H1 (cell line): Measurements from ENCODE around the gene SERINC5. TPM values are rescaled to one million over a fixed set of nuclear protein-coding genes. Genes with fewer than 3 reads are reported as not detected.

Source experiments
- CTCF ChIA-PET: fragments of 300-600 bp; sonication (Branson Sonifier 250); formaldehyde crosslinking; loops from one replicate; lab custom pipeline; 2021; ENCODE audit not compliant: partially characterized antibody; lab: Charles Lee
- POLR2A ChIA-PET: fragments of 300-600 bp; sonication (Branson Sonifier 250); formaldehyde crosslinking; loops from one replicate; lab custom pipeline; 2021; ENCODE audit warnings: inconsistent platforms; ENCODE audit not compliant: partially characterized antibody; lab: Charles Lee
- DNase-seq, 2 experiments: peaks; one replicate each; pipeline versions ENCODE4 v3.0.0 to v3.0.0-alpha.2; 2010 to 2022; ENCODE audit warnings: low spot score in 2 of 2, low read depth in 1 of 2, mixed read lengths in 1 of 2
- FAIRE-seq: peaks from 2 replicates; lab custom pipeline; 2011; peaks lifted over from hg19 to GRCh38; lab: Jason Lieb, UNC
- H2AFZ ChIP-seq: 2 replicates; pipeline ENCODE4 v1.8.1; 2012; ENCODE audit warnings: low read length, inconsistent platforms
- H2AK5ac ChIP-seq: 2 replicates; pipeline ENCODE4 v1.6.1; 2013; ENCODE audit warnings: low read depth, low read length
- H2BK120ac ChIP-seq: replicated peaks from 2 replicates; pipeline ENCODE3; 2013; ENCODE audit warnings: low read depth, low read length, inconsistent platforms
- H2BK12ac ChIP-seq: 2 replicates; pipeline ENCODE4 v1.6.1; 2013; ENCODE audit warnings: low read depth, low read length
- H2BK15ac ChIP-seq: 2 replicates; pipeline ENCODE4 v1.6.1; 2013; ENCODE audit warnings: low read length
- H2BK20ac ChIP-seq: 2 replicates; pipeline ENCODE4 v1.6.1; 2013; ENCODE audit warnings: low read length
- H2BK5ac ChIP-seq: 2 replicates; pipeline ENCODE4 v1.6.1; 2013; ENCODE audit warnings: low read depth, low read length
- H3K14ac ChIP-seq: 2 replicates; pipeline ENCODE4 v1.6.1; 2013; ENCODE audit warnings: inconsistent platforms; ENCODE audit not compliant: insufficient read length
- H3K18ac ChIP-seq: 2 replicates; pipeline ENCODE4 v1.6.1; 2013; ENCODE audit warnings: low read length; ENCODE audit errors: extremely low read depth
- H3K23ac ChIP-seq: 2 replicates; pipeline ENCODE4 v1.6.1; 2013; ENCODE audit warnings: inconsistent platforms; ENCODE audit not compliant: insufficient read length
- H3K23me2 ChIP-seq: 2 replicates; pipeline ENCODE4 v1.6.1; 2013; ENCODE audit warnings: low read depth, low read length
- H3K27ac ChIP-seq: 2 replicates; pipeline ENCODE4 v1.6.1; 2011; ENCODE audit warnings: low read depth, low read length, inconsistent platforms
- H3K27me3 ChIP-seq, 4 experiments: replicated peaks in 1 of 4; 1 replicate in 1 of 4; 2 replicates in 3 of 4; pipeline versions ENCODE4 v1.6.1 to v1.8.1; 2011 to 2013; ENCODE audit warnings: low read length in 3 of 4, mild to moderate bottlenecking in 3 of 4, inconsistent platforms in 2 of 4, mixed read lengths in 2 of 4, moderate library complexity in 1 of 4; ENCODE audit not compliant: control insufficient read depth in 3 of 4, insufficient read depth in 3 of 4; ENCODE audit errors: extremely low read depth in 1 of 4
- H3K36me3 ChIP-seq, 4 experiments: 2 replicates each; pipeline versions ENCODE4 v1.6.1 to v1.8.1; 2011 to 2013; ENCODE audit warnings: mild to moderate bottlenecking in 4 of 4, low read length in 3 of 4, moderate library complexity in 2 of 4, control low read depth in 1 of 4, inconsistent platforms in 1 of 4; ENCODE audit not compliant: insufficient read depth in 4 of 4, control insufficient read depth in 2 of 4
- H3K4ac ChIP-seq: replicated peaks from 2 replicates; pipeline ENCODE3; 2013; ENCODE audit warnings: low read length, low read depth, mixed read lengths, inconsistent platforms; ENCODE audit not compliant: insufficient read length
- H3K4me1 ChIP-seq, 4 experiments: replicated peaks in 1 of 4; 1 replicate in 1 of 4; 2 replicates in 3 of 4; pipeline versions ENCODE4 v1.6.1 to v1.8.1; 2011 to 2013; ENCODE audit warnings: low read length in 3 of 4, inconsistent platforms in 2 of 4, mixed read lengths in 1 of 4; ENCODE audit not compliant: insufficient read depth in 4 of 4, control insufficient read depth in 3 of 4
- H3K4me2 ChIP-seq, 2 experiments: 2 replicates each; pipeline versions ENCODE4 v1.6.1 to v1.8.1; 2011 to 2013; ENCODE audit warnings: low read depth in 2 of 2, low read length in 2 of 2, control low read depth in 1 of 2, inconsistent platforms in 1 of 2, mild to moderate bottlenecking in 1 of 2; ENCODE audit not compliant: insufficient read depth in 1 of 2
- H3K4me3 ChIP-seq, 4 experiments: fragments of 200-600, 300-600 bp in 1 of 4; sonication (generic), shearing (Covaris generic), sonication (Bioruptor Twin) in 1 of 4; 2 replicates each; pipeline versions ENCODE4 v1.5.1 to v1.8.1; 2011 to 2016; ENCODE audit warnings: low read length in 4 of 4, low read depth in 3 of 4, control low read depth in 2 of 4, inconsistent platforms in 2 of 4, mild to moderate bottlenecking in 2 of 4, mixed read lengths in 1 of 4, moderate library complexity in 1 of 4; ENCODE audit not compliant: insufficient read depth in 2 of 4; ENCODE audit errors: extremely low read depth in 1 of 4
- H3K56ac ChIP-seq: replicated peaks from 2 replicates; pipeline ENCODE3; 2013; ENCODE audit warnings: low read depth, mild to moderate bottlenecking, mixed read lengths, low read length, inconsistent platforms; ENCODE audit not compliant: insufficient read length
- H3K79me1 ChIP-seq: 2 replicates; pipeline ENCODE4 v1.6.1; 2013; ENCODE audit warnings: low read depth, low read length, control low read depth
- H3K79me2 ChIP-seq, 2 experiments: 2 replicates each; pipeline versions ENCODE4 v1.6.1 to v1.8.1; 2012 to 2013; ENCODE audit warnings: low read length in 2 of 2, mild to moderate bottlenecking in 2 of 2, inconsistent platforms in 1 of 2; ENCODE audit not compliant: insufficient read depth in 2 of 2, control insufficient read depth in 1 of 2
- H3K9ac ChIP-seq, 4 experiments: replicated peaks in 1 of 4; 1 replicate in 1 of 4; 2 replicates in 3 of 4; pipeline versions ENCODE4 v1.6.1 to v1.8.1; 2011 to 2013; ENCODE audit warnings: low read depth in 3 of 4, low read length in 3 of 4, control low read depth in 2 of 4, mild to moderate bottlenecking in 2 of 4, moderate library complexity in 2 of 4, inconsistent platforms in 1 of 4; ENCODE audit errors: extremely low read depth in 1 of 4
- H3K9me3 ChIP-seq, 2 experiments: 2 replicates each; pipeline versions ENCODE4 v1.6.1 to v1.8.1; 2012 to 2013; ENCODE audit warnings: mild to moderate bottlenecking in 2 of 2, moderate library complexity in 2 of 2, control low read depth in 1 of 2, inconsistent platforms in 1 of 2, low read depth in 1 of 2, low read length in 1 of 2, mixed read lengths in 1 of 2; ENCODE audit not compliant: insufficient read depth in 2 of 2
- H4K20me1 ChIP-seq, 2 experiments: replicated peaks in 1 of 2; 2 replicates each; pipeline versions ENCODE3 to v1.8.1; 2011 to 2013; ENCODE audit warnings: inconsistent platforms in 2 of 2, low read length in 2 of 2, mild to moderate bottlenecking in 1 of 2; ENCODE audit not compliant: insufficient read depth in 2 of 2, control insufficient read depth in 1 of 2
- H4K5ac ChIP-seq: 2 replicates; pipeline ENCODE4 v1.6.1; 2013; ENCODE audit warnings: low read length, low read depth, mixed read lengths, inconsistent platforms; ENCODE audit not compliant: insufficient read length
- H4K8ac ChIP-seq: 2 replicates; pipeline ENCODE4 v1.8.0; 2013; ENCODE audit warnings: mild to moderate bottlenecking, moderate library complexity, low read length, inconsistent platforms; ENCODE audit not compliant: insufficient read depth; ENCODE audit errors: extremely low read depth
- H4K91ac ChIP-seq: replicated peaks from 2 replicates; pipeline ENCODE3; 2013; ENCODE audit warnings: low read length, mixed read lengths, inconsistent platforms; ENCODE audit not compliant: insufficient read length
- ASH2L ChIP-seq: fragments of 200-600, 300-600 bp; sonication (generic); IDR thresholded peaks from one replicate; pipeline ENCODE4 v1.7.1; 2017; ENCODE audit warnings: low read length
- CTCF ChIP-seq, 3 experiments: IDR thresholded peaks; 1 replicate in 2 of 3; 2 replicates in 1 of 3; pipeline versions ENCODE4 v1.5.1 to v1.6.1; 2011; ENCODE audit warnings: low read length in 3 of 3, mild to moderate bottlenecking in 3 of 3, inconsistent platforms in 2 of 3, low read depth in 1 of 3, moderate library complexity in 1 of 3; ENCODE audit not compliant: insufficient read depth in 1 of 3; ENCODE audit errors: control extremely low read depth in 1 of 3
- KDM1A ChIP-seq: fragments of 200-600, 300-600 bp; sonication (generic); IDR thresholded peaks from 2 replicates; pipeline ENCODE4 v1.7.1; 2016; ENCODE audit warnings: mild to moderate bottlenecking, low read length, borderline replicate concordance
- SP1 ChIP-seq: IDR thresholded peaks from 2 replicates; pipeline ENCODE4 v1.6.1; 2011; ENCODE audit warnings: low read depth, low read length
- WGBS, 2 experiments: shearing (Covaris generic) in 1 of 2; methylation state at CpG; one replicate each; pipeline versions ENCODE4 v1.1.6 to v1.1.7; 2013 to 2015; ENCODE audit warnings: low lambda C conversion rate in 2 of 2, mixed read lengths in 2 of 2, inconsistent platforms in 1 of 2, low coverage in 1 of 2, missing lambda C conversion rate in 1 of 2; ENCODE audit not compliant: insufficient replicate concordance in 2 of 2, insufficient coverage in 1 of 2, insufficient read length in 1 of 2; ENCODE audit errors: extremely low coverage in 1 of 2, missing lambda C conversion rate in 1 of 2; 5-methylcytosine and 5-hydroxymethylcytosine counted together
- polyA plus RNA-seq, 7 experiments: library from polyadenylated mRNA; depleted of rRNA in 3 of 7; stranded (reverse) in 5 of 7; unstranded in 2 of 7; fragments of >200 nt in 5 of 7; fragments of 200-250 nt in 2 of 7; gene quantifications; 1 replicate in 5 of 7; 2 replicates in 1 of 7; 4 replicates in 1 of 7; pipeline versions ENCODE4 v1.2.1 to v1.2.3, GENCODE V29; 2011 to 2013; ENCODE audit warnings: missing spikeins in 2 of 7, mixed read lengths in 2 of 7
- total RNA-seq: library from RNA; stranded (reverse); fragmentation: NEBNext Ultra II Directional; extraction: Animal tissue kit (Norgen Biotek cat#: 25700); gene quantifications from 2 replicates; pipeline ENCODE4 v1.2.1, GENCODE V29; 2021

The SERINC5 gene
- total and polyA plus RNA-seq, 2 of the 8 experiments (the other 6 are each of a cell fraction or from before 2014, with no cell fraction given): 32.2 to 149 TPM

GRCh38 chr5:80070338-80071056 is 185.4 kb downstream of the SERINC5 start:
- H3K9me3 ChIP-seq: no peaks in the 10 kb centered on the region; a peak in 1 of 4 replicates
- CTCF ChIA-PET: interaction anchor here (1.2 to 2.2 kb wide), 3 partner anchors 13 to 192 kb away, joined by 3 to 8 read pairs (median 6); no protein-coding TSS in a partner anchor
- no peak overlapping the region for H2AFZ ChIP-seq

More at GRCh38 chr5:80070338-80071056, 185.4 kb downstream of the SERINC5 start:
- WGBS, 2 experiments: 92% methylated on average over 10 of the region's 10 CpGs; no CpG with 5 or more reads in 1 of the 2 experiments
- no peak overlapping the region for H2BK15ac ChIP-seq
- H2BK5ac ChIP-seq: no peak overlapping the region
- no peak overlapping the region for H3K18ac ChIP-seq
- no peak overlapping the region for H3K4ac ChIP-seq
- no peaks in the 10 kb centered on the region for H3K79me1 ChIP-seq
- no peaks in the 10 kb centered on the region for H4K20me1 ChIP-seq
- H3K4me2 ChIP-seq: no peak overlapping the region
- no peak overlapping the region for H3K14ac ChIP-seq
- no peak overlapping the region for H3K27ac ChIP-seq
- no peaks in the 10 kb centered on the region for H3K27me3 ChIP-seq
- TF ChIP-seq KDM1A (no peak), CTCF (IDR thresholded peaks at IDR 0.05; ENCODE audit: control extremely low read depth in 1 of 3, insufficient read depth in 1 of 3, low read depth in 1 of 3, low read length in 3 of 3) (no peak), ASH2L (no peak), SP1 (no peak)
- no peaks in the 10 kb centered on the region; a peak in 1 of 7 replicates for H3K4me1 ChIP-seq
- no peak overlapping the region for H3K23ac ChIP-seq
- H2AK5ac ChIP-seq: no peak overlapping the region
- H4K91ac ChIP-seq: no peak overlapping the region
- POLR2A ChIA-PET: no interaction called here
- no peak overlapping the region for H3K4me3 ChIP-seq
- no peaks in the 10 kb centered on the region for H3K23me2 ChIP-seq
- no peak overlapping the region for H3K9ac ChIP-seq
- no peak overlapping the region for H3K56ac ChIP-seq
- FAIRE-seq (no peak), DNase-seq (no peak)
- no peaks in the 10 kb centered on the region for H3K79me2 ChIP-seq
- no peak overlapping the region for H4K5ac ChIP-seq
- no peak overlapping the region for H2BK120ac ChIP-seq
- no peaks in the 10 kb centered on the region; a peak in 1 of 8 replicates for H3K36me3 ChIP-seq
- no peak overlapping the region for H2BK12ac ChIP-seq
- no peak overlapping the region for H2BK20ac ChIP-seq
- H4K8ac ChIP-seq: no peak overlapping the region
